Measurements from ENCODE around the gene GRM8.

GRM8 gene

DNA sequence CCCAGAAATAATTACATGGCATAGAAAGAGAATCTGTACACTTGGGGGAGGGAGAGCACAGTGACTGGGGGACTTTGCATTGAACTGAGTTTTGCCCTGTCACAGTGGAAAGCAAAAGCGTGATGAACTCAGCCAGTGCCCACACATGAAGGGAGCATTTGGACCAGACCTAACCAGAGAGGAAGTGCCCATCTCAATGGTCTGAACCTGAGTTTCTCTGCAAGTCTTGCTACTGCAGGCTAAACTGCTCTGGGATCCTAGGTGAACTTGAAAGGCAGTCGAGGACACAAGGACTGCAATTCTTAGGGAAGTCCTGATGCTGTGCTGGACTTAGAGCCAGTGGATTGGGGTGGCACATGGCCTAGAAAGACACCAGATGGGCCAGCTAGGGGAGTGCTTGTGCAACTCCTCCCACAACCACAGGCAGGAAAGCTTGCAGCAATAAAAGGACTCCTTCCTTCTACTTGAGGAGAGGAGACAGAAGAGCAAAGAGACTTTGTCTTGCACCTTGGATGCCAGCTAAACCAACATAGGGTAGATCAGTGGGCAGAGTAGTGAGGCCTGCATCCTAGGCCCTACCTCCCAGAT, 259.0 kb downstream of the GRM8 start:
- no peak for DNase-seq (ENCODE audit: low read depth)
- no peak overlapping the region for H3K4me3 ChIP-seq (ENCODE audit: low read depth, low read length)
- TF ChIP-seq, protein P1, sequence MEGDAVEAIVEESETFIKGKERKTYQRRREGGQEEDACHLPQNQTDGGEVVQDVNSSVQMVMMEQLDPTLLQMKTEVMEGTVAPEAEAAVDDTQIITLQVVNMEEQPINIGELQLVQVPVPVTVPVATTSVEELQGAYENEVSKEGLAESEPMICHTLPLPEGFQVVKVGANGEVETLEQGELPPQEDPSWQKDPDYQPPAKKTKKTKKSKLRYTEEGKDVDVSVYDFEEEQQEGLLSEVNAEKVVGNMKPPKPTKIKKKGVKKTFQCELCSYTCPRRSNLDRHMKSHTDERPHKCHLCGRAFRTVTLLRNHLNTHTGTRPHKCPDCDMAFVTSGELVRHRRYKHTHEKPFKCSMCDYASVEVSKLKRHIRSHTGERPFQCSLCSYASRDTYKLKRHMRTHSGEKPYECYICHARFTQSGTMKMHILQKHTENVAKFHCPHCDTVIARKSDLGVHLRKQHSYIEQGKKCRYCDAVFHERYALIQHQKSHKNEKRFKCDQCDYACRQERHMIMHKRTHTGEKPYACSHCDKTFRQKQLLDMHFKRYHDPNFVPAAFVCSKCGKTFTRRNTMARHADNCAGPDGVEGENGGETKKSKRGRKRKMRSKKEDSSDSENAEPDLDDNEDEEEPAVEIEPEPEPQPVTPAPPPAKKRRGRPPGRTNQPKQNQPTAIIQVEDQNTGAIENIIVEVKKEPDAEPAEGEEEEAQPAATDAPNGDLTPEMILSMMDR (IDR thresholded peaks at IDR 0.05; ENCODE audit: insufficient read depth, low read depth, low read length, missing control alignments), result no peak

DNA sequence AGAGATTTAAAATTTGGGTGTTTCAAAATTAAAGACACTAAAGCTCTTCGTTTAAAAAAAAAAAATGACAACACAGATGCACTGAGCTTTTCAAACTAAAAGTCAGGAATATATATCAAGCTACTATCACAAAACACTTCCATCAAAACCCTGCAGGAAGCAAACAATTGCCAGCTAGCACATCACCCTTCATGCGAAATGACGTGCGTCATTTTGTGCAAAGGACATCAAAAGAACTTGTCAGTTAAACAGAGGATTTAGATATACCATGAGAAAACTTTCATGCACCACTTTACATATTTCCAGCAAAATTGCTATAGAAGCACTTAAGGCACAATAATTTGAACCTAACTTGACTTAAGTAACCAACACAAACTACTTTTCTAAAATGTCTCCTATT, 264.7 kb downstream of the GRM8 start:
- H3K4me3 ChIP-seq (ENCODE audit: low read depth, low read length), result no peak overlapping the region
- DNase-seq (ENCODE audit: low read depth), result no peak
- TF ChIP-seq, protein P1 (IDR thresholded peaks at IDR 0.05; ENCODE audit: insufficient read depth, low read depth, low read length, missing control alignments), result no peak

DNA sequence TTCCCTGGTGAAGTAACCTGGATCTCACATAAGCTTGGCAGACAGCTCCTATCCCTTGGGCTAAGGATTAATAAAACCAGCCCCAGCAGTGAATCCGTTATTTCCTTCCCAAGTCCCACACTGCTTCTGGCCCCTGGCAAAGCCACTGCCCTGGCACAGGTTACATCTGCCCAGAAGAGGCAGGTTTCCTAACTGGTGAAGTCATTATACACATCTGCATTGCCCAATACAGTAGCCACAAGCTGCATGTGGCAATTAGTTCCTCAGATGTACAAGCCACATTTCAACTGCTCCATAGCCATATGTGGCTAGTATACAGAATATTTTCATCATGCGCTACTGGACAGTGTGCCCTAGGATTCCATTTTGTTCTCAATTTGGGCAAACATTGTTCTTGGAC, 273.0 kb downstream of the GRM8 start:
- no peak overlapping the region for H3K4me3 ChIP-seq (ENCODE audit: low read depth, low read length)
- TF ChIP-seq, protein P1 (IDR thresholded peaks at IDR 0.05; ENCODE audit: insufficient read depth, low read depth, low read length, missing control alignments), result no peak
- no peak for DNase-seq (ENCODE audit: low read depth)

DNA sequence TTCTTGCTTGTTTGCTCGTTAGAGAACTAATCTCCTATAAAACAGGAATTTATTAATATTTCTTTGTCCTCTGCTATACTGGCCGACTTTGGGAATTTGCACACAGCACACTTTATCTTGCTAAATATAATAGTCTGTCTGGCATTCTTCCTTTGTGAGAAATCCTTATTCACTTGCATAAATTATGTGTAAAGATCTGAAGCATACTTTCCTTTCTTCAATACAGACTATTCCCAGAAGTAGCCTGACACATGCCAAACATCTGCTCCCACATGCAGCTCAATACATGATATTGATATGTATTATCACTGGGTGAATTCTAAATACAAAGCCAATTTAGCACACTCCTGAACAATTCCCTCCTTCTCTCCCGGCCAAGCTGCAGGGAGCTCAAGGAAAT, 273.9 kb downstream of the GRM8 start:
- no peak overlapping the region for H3K4me3 ChIP-seq (ENCODE audit: low read depth, low read length)
- TF ChIP-seq, protein P1 (IDR thresholded peaks at IDR 0.05; ENCODE audit: insufficient read depth, low read depth, low read length, missing control alignments), result no peak
- DNase-seq (ENCODE audit: low read depth), result no peak

DNA sequence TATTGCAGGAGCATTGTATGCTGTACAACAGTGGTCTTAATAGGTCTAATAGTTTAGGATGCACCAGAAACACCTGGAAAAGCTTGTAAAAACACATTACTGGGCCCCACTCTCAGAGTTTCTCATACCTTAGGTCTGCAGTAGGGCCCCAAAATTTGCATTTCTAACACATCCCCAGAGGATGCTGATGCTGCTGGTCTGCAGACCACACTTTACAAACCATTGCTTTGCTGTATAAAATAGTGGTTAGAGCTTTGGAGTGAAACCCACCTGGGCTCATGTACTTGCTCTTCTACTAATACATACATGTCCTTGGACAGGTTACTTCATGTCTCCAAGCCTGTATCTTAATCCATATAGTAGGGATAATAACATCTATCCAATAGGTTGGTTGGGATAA, 279.7 kb downstream of the GRM8 start:
- TF ChIP-seq, protein P1 (IDR thresholded peaks at IDR 0.05; ENCODE audit: insufficient read depth, low read depth, low read length, missing control alignments), result no peak
- no peak overlapping the region for H3K4me3 ChIP-seq (ENCODE audit: low read depth, low read length)
- no peak for DNase-seq (ENCODE audit: low read depth)

DNA sequence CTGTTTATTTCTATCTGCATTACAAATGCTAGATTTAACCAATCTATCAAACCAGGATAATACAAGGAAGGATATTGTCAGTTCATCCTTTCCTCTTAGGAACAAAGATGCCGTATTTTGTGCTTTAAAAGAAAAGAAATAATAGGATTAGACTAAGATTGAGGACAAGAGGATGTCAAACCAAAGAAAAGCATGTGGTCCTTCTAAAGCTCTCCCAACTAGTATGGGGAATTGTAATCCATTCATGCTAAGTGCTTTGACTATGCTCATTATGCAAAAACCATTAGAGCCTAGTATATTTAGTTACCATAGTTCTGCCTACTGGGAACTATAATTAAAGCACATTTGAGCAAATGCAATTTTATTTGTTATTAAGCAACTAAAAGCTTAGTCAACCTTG, 280.2 kb downstream of the GRM8 start:
- TF ChIP-seq, protein P1 (IDR thresholded peaks at IDR 0.05; ENCODE audit: insufficient read depth, low read depth, low read length, missing control alignments), result no peak
- no peak for DNase-seq (ENCODE audit: low read depth)
- H3K4me3 ChIP-seq (ENCODE audit: low read depth, low read length), result no peak overlapping the region

DNA sequence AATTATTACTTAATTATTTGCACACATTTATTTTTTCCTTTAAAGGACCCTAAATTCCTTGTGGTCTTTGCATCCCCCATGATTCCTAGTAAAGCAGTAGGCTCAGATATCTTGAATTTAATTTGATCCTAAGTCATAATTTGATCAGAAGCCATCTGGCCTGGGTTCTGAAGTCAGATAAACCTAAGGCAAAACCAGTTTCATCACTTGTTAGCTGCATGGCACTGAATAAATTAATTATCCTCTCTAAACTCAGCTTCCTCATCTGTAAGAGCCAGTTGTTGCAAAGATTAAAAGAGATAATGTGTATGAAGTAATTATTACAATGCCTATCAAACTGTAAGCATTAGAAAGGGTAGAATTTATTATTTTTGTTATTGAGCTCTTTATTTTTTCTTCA, 293.1 kb downstream of the GRM8 start:
- TF ChIP-seq, protein P1 (IDR thresholded peaks at IDR 0.05; ENCODE audit: insufficient read depth, low read depth, low read length, missing control alignments), result no peak
- DNase-seq (ENCODE audit: low read depth), result no peak
- H3K4me3 ChIP-seq (ENCODE audit: low read depth, low read length), result no peak overlapping the region
